ENCODE measurements around the gene TMPRSS6. TPM values are rescaled to one million over a fixed set of nuclear protein-coding genes. Genes with fewer than 3 reads are reported as not detected.

TMPRSS6 gene
- total and polyA plus RNA-seq, 11 donors: 0.91 TPM; not detected in 10

- Histone ChIP-seq H3K4me3 (peak overlapping the region in 1 of 12 donors; percentile 56), H3K4me1 (peaks cover 0 to 6% (median 0%) of the 10 kb centered on the region in 12 donors), H3K36me3 (no peaks in the 10 kb centered on the region), H3K9me3 (peaks cover 0 to 14% (median 2%) of the 10 kb centered on the region in 12 donors), H3K27me3 (peaks cover 0 to 24% (median 4%) of the 10 kb centered on the region in 9 donors), H3K27ac (peak overlapping the region in 1 of 12 donors; percentile 24)
- DNase-seq (peak in 1 of 5 donors; percentile 4), ATAC-seq (peak in 1 of 4 donors; percentile 11)
- intact Hi-C loops (cut with DNase I): no loop called here
- TF ChIP-seq CTCF (IDR thresholded peaks at IDR 0.05) (no peak), POLR2A (IDR thresholded peaks at IDR 0.05) (no peak)
- 85 to 95% (median 87%) methylated on average over 8 to 12 of the region's 12 CpGs for WGBS, 4 donors
Measured at GRCh38 chr22:37147186-37147990, 37.9 kb upstream of the TMPRSS6 start.

- DNase-seq (peak in 2 of 5 donors; percentile 4 to 37), ATAC-seq (no peak)
- Histone ChIP-seq H3K4me3 (peak overlapping the region in 1 of 12 donors; percentile 56), H3K4me1 (peaks cover 0 to 6% (median 0%) of the 10 kb centered on the region in 12 donors), H3K36me3 (no peaks in the 10 kb centered on the region), H3K27ac (no peak overlapping the region), H3K9me3 (peaks cover 0 to 10% (median 2%) of the 10 kb centered on the region in 12 donors), H3K27me3 (peaks cover 0 to 24% (median 4%) of the 10 kb centered on the region in 9 donors)
- 83 to 88% (median 85%) methylated on average over 16 of the region's 16 CpGs for WGBS, 4 donors
- intact Hi-C loops (cut with DNase I): no loop called here
- no peak for TF ChIP-seq POLR2A (IDR thresholded peaks at IDR 0.05)
- no peak for TF ChIP-seq CTCF (IDR thresholded peaks at IDR 0.05)
Measured at GRCh38 chr22:37146507-37147180, 37.1 kb upstream of the TMPRSS6 start.

- DNase-seq: peak in 1 of 5 donors; percentile 9
- no peak for ATAC-seq
- intact Hi-C loops (cut with DNase I): no loop called here
- no peak for TF ChIP-seq POLR2A (IDR thresholded peaks at IDR 0.05)
- no peak for TF ChIP-seq CTCF (IDR thresholded peaks at IDR 0.05)
- peaks cover 0 to 8% (median 2%) of the 10 kb centered on the region in 12 donors for H3K9me3 ChIP-seq
- no peaks in the 10 kb centered on the region for H3K36me3 ChIP-seq
- H3K27me3 ChIP-seq: peaks cover 0 to 29% (median 4%) of the 10 kb centered on the region in 9 donors
- WGBS, 4 donors: 66 to 74% (median 67%) methylated on average over 6 of the region's 6 CpGs
- no peak overlapping the region for H3K27ac ChIP-seq
- peak overlapping the region in 1 of 12 donors; percentile 56 for H3K4me3 ChIP-seq
- peaks cover 0 to 6% (median 0%) of the 10 kb centered on the region in 12 donors for H3K4me1 ChIP-seq
Measured at GRCh38 chr22:37146051-37146385, 36.5 kb upstream of the TMPRSS6 start.

Measured in heart left ventricle (tissue), 16 donors.